ENCODE data around the gene LTB.

The LTB gene

GRCh38 chr6:31626952-31627351, 44.7 kb upstream of the LTB start:
- no peak overlapping the region for H3K27ac ChIP-seq
- no peak for DNase-seq (ENCODE audit: low spot score)
- no peak for TF ChIP-seq CTCF (conservative IDR thresholded peaks at IDR 0.05; ENCODE audit: low read depth)
- ChIA-PET CTCF (no interaction called here), POLR2A (ENCODE audit: low non-redundant PET) (no interaction called here)

- DNase-seq (ENCODE audit: low spot score): no peak
- H3K27ac ChIP-seq: no peak overlapping the region
- POLR2A ChIA-PET (ENCODE audit: low non-redundant PET): interaction anchor here (1.4 kb wide), 1 partner anchor 29 kb away, joined by 4 read pairs; the partner anchor contains the start of gene BAG6
- CTCF ChIA-PET: interaction anchor here (1.0 kb wide), 1 partner anchor 15 kb away, joined by 3 read pairs; no protein-coding TSS in a partner anchor
- TF ChIP-seq CTCF (conservative IDR thresholded peaks at IDR 0.05; ENCODE audit: low read depth): no peak
Observed at GRCh38 chr6:31624070-31624469, 41.8 kb upstream of the LTB start.

- ChIA-PET POLR2A (ENCODE audit: low non-redundant PET) (interaction anchor here (1.1 to 1.4 kb wide), 2 partner anchors 29 to 30 kb away, joined by 3 to 4 read pairs; partner anchors contain the start of gene BAG6), CTCF (interaction anchor here (0.6 to 0.8 kb wide), 2 partner anchors 42 to 1309 kb away, joined by 3 to 4 read pairs; no protein-coding TSS in a partner anchor)
- DNase-seq (ENCODE audit: low spot score): peak; percentile 34
- H3K27ac ChIP-seq: peak overlapping the region; percentile 56
- TF ChIP-seq CTCF (conservative IDR thresholded peaks at IDR 0.05; ENCODE audit: low read depth): no peak
Observed at GRCh38 chr6:31622684-31623091, 40.5 kb upstream of the LTB start.

DNA sequence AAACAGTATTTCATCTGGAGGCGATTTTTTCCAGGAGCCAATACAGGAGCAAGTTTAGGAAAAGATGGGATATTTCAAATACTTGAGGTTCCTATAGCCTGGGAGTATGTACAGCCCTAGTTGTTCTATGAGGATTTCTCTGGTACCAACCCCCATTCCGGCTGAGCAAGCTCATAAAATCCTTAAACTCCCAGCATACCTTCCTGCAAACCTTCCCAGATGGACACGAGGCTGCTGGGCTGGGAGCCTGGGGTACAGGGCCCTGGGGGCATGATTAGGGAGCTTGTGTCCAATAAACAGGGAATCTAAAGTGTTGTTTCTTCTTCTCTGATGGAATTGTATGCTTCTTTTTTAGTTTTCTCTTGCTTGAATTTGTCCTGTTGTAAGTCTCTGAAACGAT, 39.8 kb upstream of the LTB start:
- peak; percentile 23 for DNase-seq (ENCODE audit: low spot score)
- ChIA-PET CTCF (no interaction called here), POLR2A (ENCODE audit: low non-redundant PET) (interaction anchor here (1.1 kb wide), 1 partner anchor 29 kb away, joined by 3 read pairs; no protein-coding TSS in a partner anchor)
- no peak for TF ChIP-seq CTCF (conservative IDR thresholded peaks at IDR 0.05; ENCODE audit: low read depth)
- H3K27ac ChIP-seq: peak overlapping the region; percentile 56

GRCh38 chr6:31621320-31621939, 39.2 kb upstream of the LTB start:
- ChIA-PET CTCF (no interaction called here), POLR2A (ENCODE audit: low non-redundant PET) (no interaction called here)
- no peak for DNase-seq (ENCODE audit: low spot score)
- no peak for TF ChIP-seq CTCF (conservative IDR thresholded peaks at IDR 0.05; ENCODE audit: low read depth)
- peak overlapping the region; percentile 99 for H3K27ac ChIP-seq

- peak within 1 kb of the TSS; percentile 99 for H3K27ac ChIP-seq
- TF ChIP-seq CTCF (conservative IDR thresholded peaks at IDR 0.05; ENCODE audit: low read depth): no peak
- peak; percentile 73 for DNase-seq (ENCODE audit: low spot score)
- ChIA-PET POLR2A (ENCODE audit: low non-redundant PET) (no interaction called here), CTCF (interaction anchor here (0.9 kb wide), 1 partner anchor 22 kb away, joined by 3 read pairs; no protein-coding TSS in a partner anchor)
Observed at GRCh38 chr6:31620586-31621319, 38.5 kb upstream of the LTB start, which contains the start of gene PRRC2A. TSS of gene PRRC2A (plus strand) at chr6:31620715. CDS start at chr6:31622790, 2,075 bp downstream.

All from RWPE1 (cell line).